ENCODE results near the gene SPATA33.

GRCh38 chr16:89704281-89704680 lies 46.6 kb downstream of the SPATA33 start:
- TF ChIP-seq CTCF (IDR thresholded peaks at IDR 0.05; ENCODE audit: low read length) = no peak
- no peak for TF ChIP-seq EZH2 (optimal IDR thresholded peaks at IDR 0.05; ENCODE audit: low read depth, low read length)

Data from MM.1S (cell line).